G401 (cell line): Measurements from ENCODE around the gene UBE2D2. TPM values are rescaled to one million over a fixed set of nuclear protein-coding genes. Genes with fewer than 3 reads are reported as not detected.

Source experiments
- DNase-seq: peaks from one replicate; pipeline ENCODE4 v3.0.0-alpha.2; 2015; ENCODE audit warnings: low spot score
- in situ Hi-C: cut with HindIII; loops from 2 replicates; pipeline ENCODE4 v1.10.0; 2016; ENCODE audit warnings: low sequenced_read_pairs, mixed read lengths
- total RNA-seq: library from RNA; depleted of rRNA; stranded (reverse); fragments of >200 nt; shearing (Covaris generic); gene quantifications from 2 replicates; pipeline ENCODE4 v1.2.3, GENCODE V29; 2014

Gene UBE2D2
- total RNA-seq, 1 experiment from 2014 or later: 140 TPM

DNA sequence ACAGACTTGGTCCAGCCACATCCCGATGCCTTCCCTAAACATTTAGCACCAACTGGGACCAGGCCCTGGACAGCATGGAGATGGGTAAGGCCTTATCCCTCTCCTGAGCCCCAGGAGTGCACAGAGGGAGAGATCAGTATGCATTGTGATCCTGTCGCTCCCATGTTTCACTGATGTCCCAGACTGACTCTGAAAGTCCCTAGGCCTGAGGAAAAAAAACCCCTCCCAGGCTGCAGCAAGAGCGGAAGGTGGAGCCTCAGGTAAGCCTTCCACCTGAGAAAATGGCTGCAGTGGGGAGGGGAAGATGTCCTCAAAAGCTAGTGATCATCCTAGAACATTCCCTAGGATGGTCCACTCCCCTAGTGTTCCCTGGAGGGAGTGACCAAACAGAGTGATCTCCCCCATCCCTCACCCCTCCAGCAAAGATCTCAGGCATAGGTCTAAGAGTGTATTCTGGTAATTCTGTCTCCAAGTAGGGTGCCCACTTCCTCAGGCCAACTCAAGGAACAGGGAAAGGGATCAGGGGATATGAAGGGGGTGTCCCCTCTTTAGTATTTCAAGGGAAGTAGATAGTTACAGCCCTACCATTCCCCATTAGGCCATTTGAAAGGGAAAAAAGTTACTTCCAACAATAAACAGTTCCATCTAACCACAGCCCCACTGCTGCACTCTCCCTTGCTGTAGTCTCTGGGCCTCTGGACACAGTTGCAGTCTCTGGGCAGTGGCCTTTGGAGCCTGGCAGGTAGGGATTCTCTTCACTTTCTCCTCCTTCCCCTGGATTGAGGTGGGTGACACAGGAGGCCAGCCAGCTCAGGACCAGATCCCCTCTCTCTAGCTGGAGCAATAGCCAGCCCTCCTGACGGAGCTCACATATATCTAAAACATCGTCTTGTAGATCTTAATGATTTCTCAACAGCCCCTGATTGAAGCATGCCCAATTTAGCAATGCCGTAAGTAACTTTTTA, 80.3 kb downstream of the UBE2D2 start:
- DNase-seq: peak; percentile 15
- in situ Hi-C loops: loop anchor here (10.0 kb wide), 1 partner anchor 67 kb away; no protein-coding TSS in a partner anchor

DNA sequence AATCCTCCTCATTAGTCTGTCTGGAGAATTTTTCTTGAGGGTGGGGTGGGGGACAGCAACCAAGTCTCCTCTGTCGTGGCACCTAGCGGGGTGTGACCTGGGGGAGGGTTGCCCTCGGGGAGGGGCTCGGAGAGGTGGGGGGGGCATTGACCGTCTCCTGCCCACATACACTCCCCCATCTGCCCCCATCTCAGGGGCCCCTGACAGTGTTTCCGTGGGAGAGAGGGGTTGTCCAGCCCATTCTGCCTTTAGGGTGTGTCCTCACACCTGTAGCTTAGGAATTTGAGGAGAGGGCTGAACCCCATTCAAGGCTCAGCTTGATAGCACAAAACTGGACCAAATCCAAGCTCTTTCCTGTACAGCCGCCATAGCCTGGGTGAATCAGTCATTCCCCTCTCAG, 81.1 kb downstream of the UBE2D2 start:
- in situ Hi-C loops: loop anchor here (10.0 kb wide), 1 partner anchor 67 kb away; no protein-coding TSS in a partner anchor

DNA sequence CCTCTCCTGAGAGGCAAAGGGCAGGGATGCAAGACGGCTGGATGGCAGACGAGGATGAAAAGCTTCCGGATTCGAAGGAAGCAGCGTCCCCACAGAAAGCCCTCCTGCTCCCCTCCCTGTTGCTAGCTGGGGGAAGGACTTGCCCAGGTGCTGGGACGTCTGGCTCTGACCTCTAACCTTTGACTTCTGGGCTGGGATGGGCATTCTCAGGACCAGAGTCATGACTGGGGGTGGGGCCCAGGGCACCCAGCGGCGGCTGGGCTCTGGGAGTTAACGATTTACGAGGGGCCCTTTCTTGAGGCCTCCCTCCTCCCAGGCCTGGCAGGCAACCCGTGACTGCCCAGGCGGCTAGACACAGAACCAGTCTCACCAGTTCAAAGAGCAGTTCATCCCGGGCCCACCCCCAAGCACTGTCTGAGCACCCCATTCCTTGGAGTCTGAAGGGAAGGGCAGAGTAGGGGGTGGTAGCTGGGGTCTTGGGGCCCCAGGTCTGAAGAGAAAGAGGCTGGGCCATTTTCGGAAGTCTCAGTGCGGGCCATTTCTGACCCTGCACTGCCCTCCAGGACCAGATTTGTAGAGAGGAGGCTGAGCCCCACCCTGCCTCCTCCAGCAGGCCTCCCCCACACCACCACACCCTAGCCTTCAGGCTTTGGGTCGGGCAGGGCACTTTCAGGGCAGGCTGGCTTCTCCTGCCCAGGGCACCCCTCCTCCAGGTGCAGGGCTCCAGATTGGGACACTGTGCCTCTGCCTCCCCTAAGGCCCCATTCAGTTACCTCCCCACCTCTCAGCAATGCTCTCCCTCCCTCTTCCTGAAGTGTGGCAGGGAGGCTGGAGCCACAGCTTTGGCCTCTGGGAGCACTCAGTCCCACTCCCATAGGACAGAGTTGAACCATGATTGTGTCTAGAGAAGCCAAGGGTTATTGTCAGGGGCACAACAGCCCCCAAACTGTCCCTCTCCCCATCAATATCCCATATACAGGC, 82.0 kb downstream of the UBE2D2 start:
- DNase-seq: no peak
- in situ Hi-C loops: loop anchor here (10.0 kb wide), 1 partner anchor 68 kb away; no protein-coding TSS in a partner anchor

More for the DNA sequence above, 81.1 kb downstream of the UBE2D2 start:
- DNase-seq: no peak

DNA sequence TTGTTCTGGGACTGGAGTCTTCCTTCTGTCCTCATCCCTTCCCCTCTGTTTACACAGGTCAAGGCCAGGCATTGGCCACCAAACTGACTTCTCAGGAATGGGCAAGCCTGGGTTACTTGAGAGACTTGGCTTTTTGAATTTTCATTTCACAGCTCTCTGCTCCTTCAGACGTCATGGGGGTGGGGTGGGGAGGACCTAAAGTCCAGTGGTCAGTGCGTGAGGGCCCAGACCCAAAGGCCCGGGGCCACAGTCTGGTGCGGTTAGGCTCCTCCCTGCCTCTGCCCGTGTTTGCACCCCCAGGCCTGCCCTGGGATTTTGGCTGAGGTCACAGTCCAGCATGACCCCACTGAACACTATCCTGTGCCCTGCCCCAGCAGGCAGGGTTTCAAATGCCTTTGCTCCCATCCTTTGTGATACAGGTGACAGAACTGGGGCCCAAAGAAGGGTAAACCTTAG, 82.9 kb downstream of the UBE2D2 start:
- in situ Hi-C loops: loop anchor here (10.0 kb wide), 1 partner anchor 69 kb away; no protein-coding TSS in a partner anchor
- no peak for DNase-seq

DNA sequence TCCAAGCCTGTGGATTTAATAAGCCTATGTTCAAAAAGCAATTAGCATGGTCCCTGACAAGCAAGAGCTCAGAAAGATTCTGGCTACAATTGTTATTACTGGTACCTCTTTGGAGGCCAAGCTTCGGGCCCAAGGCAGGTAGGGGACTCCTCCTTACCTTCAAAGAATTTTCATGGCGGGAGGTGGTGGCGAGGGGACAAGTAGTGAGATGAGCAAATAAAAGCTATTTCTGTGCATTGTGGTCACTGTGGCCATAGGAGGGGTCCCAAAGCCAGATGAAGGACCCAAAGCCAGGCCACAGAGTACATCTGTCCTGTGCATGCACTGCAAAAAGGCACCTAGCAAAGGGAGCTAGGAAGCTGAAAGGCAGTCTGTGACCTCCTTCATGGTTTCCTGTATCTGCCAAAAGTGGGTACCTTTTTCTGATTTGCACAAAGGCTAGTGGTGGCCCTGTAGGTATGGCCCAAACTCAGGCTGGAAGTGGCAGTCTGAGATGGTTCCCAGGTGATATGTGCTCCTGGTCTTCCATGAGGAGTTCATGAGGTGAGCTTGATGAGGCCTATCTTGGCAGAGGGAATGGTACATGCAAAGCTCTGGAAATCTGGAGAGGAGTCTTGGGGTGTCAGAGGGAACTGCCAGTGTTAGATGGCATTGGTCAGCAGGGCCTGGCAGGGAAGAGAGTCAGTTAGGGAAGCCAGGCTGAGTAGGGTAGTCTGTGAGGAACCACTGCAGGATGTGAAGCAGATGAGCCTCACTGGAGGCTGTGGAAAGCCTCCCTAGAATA, 83.7 kb downstream of the UBE2D2 start:
- in situ Hi-C loops: loop anchor here (10.0 kb wide), 1 partner anchor 70 kb away; no protein-coding TSS in a partner anchor

DNA sequence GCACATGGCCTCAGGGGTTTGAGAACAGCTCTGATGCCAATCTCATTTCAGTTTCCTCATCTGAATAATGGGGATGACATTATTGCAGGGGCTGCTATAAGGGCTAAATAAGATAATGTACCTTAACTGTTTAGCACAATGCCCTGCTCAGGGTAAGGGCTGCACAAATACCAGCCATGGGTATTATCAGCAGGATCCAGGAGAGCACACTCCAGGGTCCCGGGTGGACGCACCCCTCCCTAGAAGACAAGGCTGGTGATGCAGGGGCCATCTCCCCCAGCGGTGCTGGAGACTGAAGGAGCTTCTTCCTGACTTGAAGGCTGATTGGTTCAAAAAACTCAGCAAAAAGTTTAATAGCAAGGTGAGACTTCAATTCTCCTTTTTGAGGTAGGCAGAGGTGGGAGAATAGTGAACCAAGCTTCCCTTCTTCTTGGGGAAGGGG, 84.3 kb downstream of the UBE2D2 start:
- in situ Hi-C loops: loop anchor here (10.0 kb wide), 1 partner anchor 71 kb away; no protein-coding TSS in a partner anchor
- DNase-seq: no peak

More for the DNA sequence above, 83.7 kb downstream of the UBE2D2 start:
- peak; percentile 49 for DNase-seq

DNA sequence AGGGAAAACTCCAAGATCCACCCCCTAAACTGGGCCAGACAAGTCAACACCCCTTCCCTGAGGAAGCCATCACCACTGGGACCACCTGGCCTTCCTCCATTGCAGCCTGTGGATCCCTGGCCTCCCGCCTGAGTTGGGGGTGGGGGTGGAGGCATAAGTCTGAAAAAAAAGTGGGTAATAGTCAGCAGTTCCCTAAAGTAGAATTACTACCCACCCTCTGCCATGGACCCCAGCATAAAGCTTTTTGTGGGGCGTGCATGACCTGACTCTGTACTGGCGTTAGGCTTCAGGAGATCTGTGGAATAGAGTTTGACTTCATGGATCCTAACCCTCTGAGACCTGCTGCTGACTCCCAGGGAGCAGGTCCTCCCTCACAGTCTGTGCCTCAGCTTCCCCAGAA, 85.0 kb downstream of the UBE2D2 start:
- no peak for DNase-seq
- in situ Hi-C loops: loop anchor here (10.0 kb wide), 1 partner anchor 71 kb away; no protein-coding TSS in a partner anchor

DNA sequence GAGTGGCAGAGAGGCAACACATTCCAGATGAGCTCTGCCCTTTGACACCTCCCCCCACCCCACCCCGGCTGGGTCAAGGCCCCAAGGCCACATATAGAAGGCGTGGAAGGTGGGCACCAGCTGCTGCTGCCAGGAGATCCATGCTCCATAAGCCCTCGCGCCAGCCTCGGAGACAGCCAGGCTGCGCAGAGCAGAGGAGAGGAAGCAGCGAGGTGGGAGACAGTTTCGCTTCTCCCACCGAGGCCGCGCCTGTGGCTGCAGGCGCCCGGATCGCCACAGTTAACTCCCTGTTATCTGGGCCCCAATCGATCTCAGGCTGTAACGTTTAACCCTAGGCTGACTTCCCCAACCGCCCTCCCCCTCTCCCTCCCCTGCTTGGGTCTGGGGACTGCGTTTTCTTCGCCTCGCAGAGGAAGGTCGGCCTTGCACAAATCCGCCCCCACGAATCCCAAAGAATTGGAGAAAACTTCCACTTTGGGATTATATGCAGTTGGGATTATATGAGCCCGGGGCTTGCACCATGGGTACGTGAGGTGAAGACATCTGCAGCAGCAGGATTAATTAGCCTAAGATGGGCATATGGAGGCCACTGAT, 85.9 kb downstream of the UBE2D2 start:
- peak; percentile 46 for DNase-seq
- in situ Hi-C loops: loop anchor here (10.0 kb wide), 1 partner anchor 72 kb away; no protein-coding TSS in a partner anchor

DNA sequence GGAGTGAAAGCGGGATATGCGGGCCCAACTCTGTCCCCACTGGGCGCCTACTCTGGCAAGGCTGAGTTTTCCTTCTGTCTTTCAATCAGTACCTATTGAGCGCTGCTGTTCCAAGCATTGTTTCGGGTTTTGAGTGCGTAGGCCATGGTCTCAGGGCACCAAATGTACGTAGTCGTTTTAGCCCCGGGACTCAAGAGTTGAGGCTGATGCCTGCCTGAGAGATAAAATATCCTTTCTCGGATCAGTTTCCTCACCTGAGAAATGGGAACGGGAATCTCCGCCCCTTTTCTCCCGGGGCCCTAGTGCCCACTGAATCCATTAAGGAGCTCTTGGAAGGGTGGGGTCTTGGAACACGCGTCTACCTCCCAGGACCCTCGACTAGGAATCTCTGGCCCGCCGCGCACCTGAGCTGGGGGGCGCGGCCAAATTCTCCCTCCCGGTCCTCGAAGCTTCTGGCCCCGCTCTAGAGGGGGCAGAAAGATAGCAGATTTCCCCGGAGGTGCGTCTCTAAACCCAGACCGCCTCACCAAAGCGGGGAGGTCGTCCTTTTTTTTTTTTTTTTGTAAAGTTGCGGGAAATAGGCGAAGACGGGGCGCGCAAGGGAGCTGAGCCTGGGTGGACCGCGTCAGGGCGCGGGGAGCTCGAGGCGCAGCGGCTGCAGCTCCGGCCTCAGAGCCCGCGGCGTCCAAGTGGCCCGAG, 86.5 kb downstream of the UBE2D2 start:
- in situ Hi-C loops: loop anchor here (10.0 kb wide), 1 partner anchor 73 kb away; no protein-coding TSS in a partner anchor
- peak; percentile 60 for DNase-seq

DNA sequence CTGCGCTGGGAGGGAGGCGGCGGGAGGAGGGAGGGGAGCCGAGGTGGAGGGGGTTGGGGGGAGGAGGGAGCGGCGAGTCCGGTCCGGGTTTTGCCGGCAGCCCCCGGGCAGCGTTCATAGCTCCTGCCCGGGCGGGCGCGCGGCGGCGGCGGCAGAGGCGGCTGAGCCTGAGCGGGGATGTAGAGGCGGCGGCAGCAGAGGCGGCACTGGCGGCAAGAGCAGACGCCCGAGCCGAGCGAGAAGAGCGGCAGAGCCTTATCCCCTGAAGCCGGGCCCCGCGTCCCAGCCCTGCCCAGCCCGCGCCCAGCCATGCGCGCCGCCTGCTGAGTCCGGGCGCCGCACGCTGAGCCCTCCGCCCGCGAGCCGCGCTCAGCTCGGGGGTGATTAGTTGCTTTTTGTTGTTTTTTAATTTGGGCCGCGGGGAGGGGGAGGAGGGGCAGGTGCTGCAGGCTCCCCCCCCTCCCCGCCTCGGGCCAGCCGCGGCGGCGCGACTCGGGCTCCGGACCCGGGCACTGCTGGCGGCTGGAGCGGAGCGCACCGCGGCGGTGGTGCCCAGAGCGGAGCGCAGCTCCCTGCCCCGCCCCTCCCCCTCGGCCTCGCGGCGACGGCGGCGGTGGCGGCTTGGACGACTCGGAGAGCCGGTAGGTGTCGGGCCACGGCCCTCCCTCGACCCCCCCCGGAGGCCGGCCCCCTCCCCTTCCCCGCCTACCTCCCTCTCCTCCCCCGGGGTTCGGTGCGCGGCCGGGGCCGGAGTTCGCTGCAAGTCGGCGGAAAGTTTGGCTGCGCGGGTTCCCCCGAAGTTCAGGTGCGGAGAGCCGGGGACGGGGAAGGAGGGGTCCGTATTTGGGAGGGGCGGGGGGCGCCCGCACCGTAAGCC, 87.3 kb downstream of the UBE2D2 start, which contains the start of gene CXXC5:
Gene CXXC5 (plus strand): TSS at position 145 of the 877 bp plus-strand sequence. CDS start 32,175 bp downstream, outside the sequence.
- DNase-seq: peak; percentile 89
- in situ Hi-C loops: loop anchor here (10.0 kb wide), 1 partner anchor 74 kb away; no protein-coding TSS in a partner anchor

DNA sequence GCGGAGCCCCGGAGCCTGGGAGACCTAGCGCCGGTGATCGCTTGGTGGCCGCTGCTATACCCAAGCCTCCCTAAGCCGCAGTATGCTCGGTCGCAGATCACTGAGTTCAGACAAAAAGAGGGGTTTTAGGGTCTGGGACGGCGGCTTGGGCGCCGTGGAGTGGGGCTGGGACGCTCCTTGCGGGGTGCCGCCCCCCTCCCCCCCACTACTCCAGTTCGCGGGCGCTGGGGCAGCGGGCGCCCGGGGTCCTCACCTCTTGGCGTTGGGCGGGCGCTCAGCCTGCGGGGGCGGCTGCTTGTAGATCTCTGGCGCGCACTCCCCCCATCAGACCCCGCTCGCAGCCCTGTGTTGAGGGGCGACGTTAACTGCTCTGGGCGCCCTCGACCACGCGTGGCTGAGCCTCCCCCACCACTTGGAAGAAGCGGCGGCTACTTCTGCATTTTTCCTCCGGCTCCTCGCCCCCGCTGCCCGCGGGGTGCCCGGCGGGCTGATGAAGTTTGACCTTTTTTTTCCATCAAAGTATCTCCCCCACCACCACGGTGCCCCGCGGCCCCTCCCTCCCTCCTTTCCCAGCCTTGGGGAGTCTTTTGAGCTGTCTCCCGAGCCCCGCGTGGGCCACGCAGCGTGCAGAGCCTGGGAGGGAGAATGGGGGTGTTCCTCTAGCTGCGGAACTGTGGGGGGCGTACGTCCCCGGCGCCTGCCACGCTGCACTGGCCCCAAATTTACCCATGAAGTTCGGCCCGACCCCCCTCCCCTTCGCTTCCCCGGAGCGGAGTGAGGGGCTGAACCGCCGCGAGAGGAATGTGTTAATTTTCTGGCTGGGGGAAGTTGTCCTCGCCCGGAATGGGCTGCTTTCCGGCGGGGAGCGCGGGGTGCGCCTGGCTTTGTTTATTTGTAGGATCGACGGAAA, 88.2 kb downstream of the UBE2D2 start:
- peak; percentile 43 for DNase-seq
- in situ Hi-C loops: loop anchor here (10.0 kb wide), 1 partner anchor 75 kb away; no protein-coding TSS in a partner anchor

DNA sequence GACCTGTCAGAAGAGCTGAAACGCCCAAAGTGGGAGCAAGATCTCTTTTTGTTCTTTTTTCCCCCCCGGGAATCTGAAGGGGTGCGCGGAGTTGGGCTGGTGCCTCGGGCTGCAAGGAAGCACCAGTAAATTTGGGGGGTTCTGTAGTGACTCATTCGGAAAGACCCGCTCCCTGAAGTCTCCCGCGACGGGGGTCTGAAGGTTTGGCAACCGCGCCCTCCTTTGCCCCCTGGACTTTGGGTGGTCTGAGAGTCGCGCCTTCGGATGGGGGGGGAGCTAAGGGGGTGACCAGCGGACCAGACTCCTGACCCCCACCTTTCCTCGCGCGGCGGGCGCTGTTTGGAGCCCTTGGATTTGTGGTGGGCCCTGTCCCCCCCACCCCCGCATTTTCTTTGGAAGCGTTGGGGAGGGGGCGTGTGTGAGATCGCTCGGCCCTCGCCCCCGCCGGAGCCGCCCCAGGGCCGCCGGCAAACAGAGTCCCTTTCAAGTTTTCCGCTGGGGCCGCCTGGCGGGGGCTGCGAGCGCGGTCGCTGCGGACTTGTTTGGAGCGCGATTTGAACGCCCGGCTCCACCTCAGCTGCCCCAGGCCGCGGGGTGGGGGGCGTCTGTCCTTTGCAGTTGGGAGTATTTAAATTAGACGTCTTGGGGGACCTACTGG, 89.0 kb downstream of the UBE2D2 start:
- DNase-seq: peak; percentile 41
- in situ Hi-C loops: no loop called here

DNA sequence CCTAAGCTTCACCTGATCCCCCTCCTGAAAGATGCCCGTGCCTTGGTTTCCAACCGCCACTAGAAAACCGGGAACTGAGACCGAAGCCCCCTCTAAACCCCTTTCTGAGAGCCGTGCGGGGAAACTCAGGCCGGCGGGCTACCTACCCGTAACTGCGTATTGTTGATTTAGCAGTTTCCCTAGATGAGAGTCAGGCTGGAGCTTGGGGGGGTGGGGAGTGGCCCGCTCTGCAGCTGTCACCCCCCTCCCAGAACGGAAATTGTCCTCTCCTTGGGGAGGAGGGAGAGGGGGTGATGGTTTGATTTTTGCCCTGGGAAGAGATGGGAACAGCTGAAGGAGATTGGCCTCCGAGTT, 89.5 kb downstream of the UBE2D2 start:
- in situ Hi-C loops: no loop called here

DNA sequence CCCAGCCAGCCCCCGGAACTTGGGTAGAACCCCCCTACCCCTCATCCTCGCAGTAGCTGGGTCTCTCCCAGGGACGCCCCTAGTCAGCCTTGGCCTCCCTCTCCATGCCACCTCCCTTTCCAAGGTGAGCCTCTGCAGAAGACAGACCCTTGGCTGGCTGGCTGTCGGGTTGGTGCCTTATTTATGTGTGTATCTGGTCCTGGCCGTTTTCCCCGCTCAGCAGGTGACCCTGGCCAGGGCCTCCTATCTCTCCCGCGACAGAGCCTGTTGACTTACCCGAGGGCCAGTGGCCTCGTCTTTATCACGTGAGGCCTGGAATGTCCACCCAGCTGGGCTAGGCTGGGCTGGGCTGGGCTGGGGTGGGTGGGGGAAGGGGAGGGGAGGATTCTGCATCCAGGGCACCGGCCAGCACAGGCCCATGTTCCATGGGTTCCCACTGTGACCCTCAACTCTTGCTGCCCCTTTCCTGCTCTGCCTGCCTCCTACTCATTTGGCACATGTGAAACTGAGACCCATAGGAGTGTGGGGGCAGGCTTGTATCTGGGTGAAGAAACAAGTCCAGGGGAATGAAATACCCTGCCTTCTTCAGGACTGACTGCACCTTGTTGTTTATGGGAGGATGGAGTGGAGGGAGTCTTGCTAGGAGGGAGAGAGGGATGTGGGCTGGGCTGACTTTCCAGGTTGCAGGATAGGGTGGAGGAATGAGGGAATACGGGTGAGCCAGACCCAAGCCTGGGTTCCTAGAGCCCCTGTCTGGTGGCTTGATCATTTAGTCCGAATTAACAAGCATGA, 90.1 kb downstream of the UBE2D2 start:
- peak; percentile 93 for DNase-seq
- in situ Hi-C loops: no loop called here

More for the DNA sequence above, 89.5 kb downstream of the UBE2D2 start:
- DNase-seq: peak; percentile 65
